Measurements from ENCODE around the gene CAPN10.
"Not testable (repeated sequence)": the region's sequence is repeated elsewhere in the genome, so short reads cannot be mapped to it uniquely, and the experiment has no call there.

The CAPN10 gene, protein sequence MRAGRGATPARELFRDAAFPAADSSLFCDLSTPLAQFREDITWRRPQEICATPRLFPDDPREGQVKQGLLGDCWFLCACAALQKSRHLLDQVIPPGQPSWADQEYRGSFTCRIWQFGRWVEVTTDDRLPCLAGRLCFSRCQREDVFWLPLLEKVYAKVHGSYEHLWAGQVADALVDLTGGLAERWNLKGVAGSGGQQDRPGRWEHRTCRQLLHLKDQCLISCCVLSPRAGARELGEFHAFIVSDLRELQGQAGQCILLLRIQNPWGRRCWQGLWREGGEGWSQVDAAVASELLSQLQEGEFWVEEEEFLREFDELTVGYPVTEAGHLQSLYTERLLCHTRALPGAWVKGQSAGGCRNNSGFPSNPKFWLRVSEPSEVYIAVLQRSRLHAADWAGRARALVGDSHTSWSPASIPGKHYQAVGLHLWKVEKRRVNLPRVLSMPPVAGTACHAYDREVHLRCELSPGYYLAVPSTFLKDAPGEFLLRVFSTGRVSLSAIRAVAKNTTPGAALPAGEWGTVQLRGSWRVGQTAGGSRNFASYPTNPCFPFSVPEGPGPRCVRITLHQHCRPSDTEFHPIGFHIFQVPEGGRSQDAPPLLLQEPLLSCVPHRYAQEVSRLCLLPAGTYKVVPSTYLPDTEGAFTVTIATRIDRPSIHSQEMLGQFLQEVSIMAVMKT

DNA sequence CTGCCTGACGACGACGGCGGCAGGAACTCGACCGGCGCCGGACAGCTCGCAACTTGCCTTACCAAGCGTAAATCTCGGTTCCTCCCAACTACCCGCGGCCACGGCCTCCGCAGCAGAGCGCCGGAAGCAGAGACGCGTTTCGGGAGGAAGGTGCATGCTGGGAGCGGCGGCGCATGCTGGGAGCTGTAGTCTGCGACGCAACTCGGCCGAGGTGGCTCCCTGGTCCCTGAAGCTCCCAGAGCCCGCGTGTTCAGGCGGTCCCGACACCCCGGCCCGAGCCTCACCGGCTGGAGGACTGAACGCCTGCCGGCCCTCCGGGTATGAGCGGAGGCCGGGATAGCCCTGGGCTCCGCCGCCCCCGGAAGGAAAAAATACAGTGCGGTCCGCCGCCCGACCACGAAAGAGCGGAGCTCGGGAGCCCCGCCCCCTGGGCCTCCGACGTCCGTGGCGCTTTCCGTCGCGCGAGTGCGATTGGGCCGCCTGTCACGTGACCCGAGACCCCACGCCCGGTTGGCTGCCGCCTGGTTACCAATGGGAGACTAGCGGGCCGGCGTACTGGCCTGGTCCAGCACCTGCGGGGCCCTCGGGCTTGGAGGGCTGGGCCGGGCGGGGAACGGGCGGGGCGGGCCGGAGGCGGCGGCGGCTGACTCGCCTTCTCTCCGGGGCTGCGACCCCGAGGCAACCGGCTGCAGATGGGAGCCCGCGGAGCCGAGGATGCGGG, at the start of gene CAPN10:
Gene CAPN10, plus strand, starts transcription at position 537 of the 721 bp plus-strand sequence. Its CDS starts 178 bp downstream, at position 715.
- peak; percentile 95 for DNase-seq

DNA sequence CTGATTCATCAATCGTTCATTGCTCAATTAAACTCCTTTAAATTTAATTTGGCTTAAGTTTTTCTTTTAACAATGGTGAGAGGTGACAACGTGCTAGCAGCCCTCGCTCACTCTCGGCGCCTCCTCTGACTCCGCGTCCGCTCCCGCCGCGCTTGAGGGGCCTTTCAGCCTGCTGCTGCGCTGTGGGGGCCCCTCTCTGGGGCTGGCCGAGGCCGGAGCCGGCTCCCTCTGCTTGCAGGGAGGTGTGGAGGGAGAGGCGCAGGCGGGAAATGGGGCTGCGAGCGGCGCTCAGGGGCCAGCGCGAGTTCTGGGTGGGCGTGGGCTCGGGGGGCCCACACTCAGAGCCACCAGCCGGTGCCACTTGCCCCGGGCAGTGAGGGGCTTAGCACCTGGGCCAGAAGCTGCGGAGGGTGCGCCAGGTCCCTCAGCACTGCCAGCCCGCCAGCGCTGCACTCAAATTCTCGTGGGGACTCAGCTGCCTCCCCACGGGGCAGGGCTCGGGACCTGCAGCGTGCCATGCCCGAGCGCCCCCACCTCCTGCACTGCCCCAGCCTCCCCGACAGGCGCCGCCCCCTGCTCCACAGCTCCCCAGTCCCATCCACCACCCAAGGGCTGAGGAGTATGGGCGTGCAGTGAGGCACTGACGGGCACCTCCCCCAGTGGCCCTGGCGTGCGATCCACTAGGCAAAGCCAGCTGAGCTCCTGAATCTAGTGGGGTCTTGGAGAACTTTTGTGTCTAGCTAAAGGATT, 48.3 kb upstream of the CAPN10 start:
- DNase-seq: no peak

DNA sequence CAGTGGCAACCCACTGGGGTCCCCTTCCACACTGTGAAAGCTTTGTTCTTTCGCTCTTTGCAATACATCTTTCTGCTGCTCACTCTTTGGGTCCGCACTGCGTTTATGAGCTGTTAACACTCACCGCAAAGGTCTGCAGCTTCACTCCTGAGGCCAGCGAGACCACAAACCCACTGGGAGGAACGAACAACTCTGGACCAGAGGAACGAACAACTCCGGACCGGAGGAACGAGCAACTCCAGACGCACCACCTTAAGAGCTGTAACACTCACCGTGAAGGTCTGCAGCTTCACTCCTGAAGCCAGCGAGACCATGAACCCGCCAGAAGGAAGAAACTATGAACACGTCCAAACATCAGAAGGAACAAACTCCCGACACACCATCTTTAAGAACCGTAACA, 47.4 kb upstream of the CAPN10 start:
- DNase-seq: not testable (repeated sequence)

DNA sequence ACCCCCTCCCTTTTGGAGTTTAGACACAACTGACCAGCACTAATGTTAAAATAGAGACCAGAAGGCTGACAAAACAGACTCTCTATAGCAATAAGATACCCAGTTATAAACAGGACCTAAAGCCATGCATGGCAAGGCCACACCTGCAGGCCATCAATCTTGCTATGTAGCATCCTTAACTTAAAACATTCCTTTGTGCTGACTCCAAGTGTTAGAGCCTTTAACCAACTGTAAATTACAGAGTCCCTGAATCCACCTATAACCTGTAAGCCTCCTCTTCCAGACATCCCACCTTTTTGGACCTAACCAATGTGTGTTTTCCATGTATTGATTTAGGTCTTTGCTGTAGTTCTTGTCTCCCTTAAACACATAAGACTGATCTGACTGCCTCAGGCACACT, 46.6 kb upstream of the CAPN10 start:
- DNase-seq: no peak

DNA sequence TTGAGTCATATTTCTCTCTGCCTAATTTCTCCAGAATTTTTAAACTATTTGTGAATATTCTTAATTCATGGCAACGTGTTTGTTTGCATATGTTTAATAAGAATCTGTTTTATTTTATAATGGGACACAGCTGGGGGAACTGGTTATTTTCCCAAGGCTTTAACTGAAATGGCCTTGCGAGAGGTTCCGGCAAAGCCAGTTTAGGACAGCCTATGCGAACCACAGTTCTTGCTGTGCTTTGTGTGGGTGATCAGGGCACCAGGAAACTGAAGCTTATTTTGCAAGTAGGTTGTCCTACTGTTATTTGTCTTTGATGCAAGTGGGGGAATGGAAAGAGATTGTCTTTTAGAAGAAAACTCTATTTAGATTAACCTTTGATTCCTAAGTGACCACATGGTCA, 35.2 kb upstream of the CAPN10 start:
- DNase-seq: no peak

DNA sequence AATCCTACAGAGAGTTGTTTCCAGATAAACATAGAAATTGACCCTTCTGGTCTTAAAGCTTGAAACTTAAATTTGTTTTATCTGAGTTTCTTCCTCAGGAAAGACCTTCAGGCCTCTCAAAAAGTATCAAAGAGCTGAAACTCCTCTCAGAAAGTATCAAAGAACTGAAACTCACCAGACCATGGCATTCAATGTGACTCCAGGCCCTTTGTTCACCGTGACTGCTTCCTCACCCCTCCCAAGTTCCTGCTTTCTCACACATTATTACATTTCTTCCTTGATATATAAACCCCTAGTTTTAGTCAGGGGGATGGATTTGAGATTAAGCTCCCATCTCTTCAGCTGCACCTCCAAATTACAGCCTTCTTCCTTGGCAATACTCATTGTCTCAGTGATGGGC, 34.7 kb upstream of the CAPN10 start:
- DNase-seq: no peak

DNA sequence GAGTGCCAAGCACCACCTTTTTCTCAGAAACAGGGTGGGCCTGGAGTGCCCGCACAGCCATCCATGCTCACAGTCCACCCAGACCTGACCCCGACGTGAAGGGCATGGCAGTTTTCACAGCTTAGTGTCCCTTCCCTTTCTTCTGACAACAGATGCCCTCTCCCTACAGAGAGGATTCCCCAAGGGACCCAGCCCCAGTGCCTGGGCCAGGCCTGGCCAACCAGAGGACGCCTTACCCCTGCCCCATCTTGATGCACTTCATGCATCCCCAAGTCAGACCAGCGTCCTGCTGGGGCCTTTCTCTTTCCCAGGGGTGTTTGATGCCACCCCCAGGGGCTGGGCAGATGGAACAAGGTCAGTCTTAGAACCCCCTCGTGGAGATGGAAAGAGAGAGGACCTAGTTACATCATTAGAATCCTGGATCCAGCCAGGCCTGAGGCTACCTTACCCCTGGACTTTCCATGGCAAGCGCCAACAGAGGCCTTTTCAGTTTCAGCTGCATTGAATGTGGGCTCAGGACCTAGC, 32.5 kb upstream of the CAPN10 start:
- no peak for DNase-seq

DNA sequence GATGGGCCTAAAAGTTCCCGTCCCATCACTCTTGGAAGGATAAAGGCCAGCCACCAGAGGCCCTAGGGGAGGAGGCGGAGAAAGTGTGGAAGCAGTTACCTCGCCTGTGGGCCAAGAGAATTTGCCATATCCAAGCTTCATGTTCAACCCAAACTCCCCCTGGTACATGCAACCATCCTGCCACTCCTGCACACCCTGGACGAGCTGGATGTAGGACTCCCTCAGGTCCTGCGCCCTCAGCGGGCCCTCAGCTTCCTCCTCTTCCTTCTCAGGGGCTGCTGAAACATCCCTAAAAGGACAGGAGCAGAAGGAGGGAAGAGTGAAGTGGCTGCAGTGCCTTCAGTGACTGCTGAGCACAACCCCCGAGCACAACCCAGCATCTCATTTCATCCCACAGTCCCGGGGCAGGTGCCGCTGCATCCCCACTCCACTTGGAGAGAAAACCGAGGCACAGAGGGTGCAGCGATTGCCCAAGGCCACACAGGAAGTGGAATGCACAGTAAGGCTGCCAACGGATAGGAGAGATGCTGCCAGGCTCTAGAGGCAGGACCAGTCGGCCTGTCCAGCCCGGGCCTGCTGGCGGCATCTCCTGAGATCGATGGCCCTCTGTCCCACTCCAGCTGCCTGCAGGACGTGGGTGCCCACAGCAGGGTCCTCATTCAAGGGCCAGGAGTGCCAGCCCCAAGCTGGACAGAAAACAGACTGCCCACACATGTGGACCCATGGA, 31.6 kb upstream of the CAPN10 start:
- DNase-seq: no peak

DNA sequence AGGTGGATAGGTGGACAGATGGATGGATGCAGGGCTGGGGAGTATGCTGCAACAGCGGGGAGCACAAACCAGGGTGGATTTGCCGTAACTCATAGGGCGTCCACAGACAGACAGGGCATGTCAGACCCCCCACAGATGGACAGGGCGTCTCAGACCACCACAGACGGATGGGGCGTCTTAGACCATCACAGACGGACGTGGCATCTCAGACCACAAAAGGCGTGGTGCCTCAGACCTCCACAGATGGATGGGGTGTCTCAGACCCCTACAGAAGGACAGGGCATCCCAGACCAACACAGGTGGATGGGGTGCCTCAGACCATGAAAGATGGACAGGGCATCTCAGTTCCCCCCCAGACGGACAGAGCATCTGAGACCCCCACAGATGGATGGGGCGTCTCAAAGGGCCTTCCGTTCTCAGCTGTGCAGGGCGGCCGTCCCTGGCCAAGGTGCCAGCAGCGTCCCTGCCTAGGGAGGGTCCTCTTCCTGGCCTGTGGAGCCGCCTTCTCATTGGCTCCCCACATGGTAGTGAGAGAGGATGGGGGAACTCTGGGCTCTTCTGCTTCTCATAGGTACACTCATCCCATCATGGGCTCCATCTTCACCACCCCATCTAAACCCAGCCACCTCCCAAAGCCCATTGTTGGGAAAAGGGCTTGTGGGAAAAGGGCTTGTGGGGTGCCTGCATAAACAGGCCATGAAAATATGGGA, 30.8 kb upstream of the CAPN10 start:
- no peak for DNase-seq

DNA sequence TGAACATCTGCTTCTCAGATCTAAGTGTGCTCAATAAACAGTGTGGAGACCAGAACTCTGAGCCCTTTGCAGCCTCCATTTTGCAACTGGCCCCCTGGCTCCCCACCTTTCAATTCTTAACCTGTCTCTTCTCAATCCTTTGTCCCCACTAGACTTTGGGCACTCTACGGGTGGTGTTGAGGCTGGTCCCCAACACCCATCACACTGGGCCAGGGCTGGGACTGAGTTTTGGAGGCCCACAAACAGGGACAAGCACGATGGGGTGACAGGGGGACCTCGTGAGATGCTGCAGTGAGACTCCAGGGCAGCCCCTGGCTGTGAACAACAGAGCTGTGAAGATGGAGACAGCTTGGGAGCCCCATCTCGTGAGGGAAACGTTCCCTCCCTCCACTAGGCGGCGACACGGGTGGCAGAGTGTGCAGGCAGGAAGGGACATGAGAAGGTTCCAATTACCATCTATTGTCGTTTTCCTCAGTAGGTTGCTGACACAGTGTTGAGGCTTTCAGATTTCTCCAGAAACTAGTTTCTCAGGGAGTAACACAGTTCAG, 29.9 kb upstream of the CAPN10 start:
- peak; percentile 75 for DNase-seq

DNA sequence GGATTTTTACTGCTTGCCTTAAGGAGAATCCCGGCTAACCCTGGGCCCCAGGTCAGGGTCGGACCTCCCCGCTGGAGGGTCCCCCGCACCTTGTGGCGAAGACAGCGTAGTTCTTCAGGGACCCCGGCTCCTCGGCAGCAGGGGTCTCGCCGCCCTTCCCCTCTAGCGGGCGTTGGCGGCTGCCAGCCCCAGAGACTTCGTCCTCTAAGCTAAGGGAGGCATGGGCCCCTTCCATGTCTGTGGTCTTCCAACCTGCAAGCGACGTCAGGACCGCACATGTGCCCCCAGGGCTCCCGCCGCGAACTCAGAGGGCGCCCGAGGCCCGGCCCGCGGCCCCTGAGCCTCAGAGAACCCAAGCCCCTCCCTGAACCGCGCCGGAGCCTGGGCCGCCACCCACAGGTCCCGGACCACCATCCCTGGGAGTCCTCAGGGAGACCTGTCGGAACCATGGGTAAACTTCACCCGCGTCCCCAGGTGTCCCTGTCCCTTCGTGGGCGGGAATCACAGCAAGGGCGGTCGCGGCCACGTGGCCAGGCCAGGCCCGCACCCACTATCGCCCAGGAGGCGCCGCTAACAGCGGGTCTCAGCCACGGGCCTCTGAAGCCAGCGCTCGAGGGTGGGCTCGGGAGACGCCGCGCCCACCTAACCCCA, 29.3 kb upstream of the CAPN10 start:
- DNase-seq: peak; percentile 21

DNA sequence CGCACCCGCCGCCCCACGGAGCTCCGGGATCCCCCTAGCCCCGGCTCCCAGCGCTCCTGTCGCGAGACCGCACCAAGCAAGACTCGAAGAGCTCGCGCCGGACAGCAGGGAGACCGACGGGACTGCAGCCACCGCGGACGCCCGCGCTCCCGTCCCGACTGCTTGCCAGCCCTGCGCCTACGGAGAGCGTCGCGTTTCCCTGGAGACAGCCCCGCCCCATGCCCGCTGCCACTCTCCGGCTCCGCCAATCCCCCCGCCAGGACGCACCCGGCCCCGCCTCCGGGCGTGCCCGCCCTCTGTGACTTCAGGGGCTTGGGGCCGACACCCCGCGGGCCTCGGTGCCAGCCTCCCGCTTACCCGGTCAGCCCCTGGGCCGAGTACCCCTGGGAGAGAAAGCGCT, 28.7 kb upstream of the CAPN10 start, which contains the start of gene ANKMY1:
Gene ANKMY1, minus strand, starts transcription at position 181 of the 400 bp plus-strand sequence. CDS start 653 bp downstream, outside the sequence.
- DNase-seq: peak; percentile 73

DNA sequence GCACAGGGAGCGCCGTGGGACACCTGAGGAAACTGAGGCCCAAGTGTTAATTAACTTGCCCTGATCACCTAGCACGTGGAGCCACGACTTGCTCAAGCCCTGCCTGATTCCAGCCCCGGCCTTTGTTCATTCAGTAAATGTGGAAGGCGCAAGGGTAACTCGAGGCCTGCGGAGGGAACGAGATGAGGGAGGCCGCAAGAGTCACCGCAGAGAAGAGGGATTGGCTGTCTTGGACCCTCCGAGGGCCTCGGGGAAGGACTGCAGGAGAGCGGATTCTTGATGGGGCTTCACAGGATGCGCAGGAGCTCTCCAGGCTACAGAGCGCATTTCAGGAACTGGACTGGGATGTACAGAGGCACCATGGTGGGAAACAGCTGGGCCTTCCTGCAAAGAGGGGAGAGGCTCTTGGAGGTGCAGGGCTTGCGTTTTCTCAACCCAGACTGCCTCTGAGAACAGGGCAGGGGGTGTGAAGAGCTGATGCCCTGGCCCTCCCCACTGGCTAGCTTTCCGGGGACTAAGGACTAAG, 28.2 kb upstream of the CAPN10 start:
- peak; percentile 20 for DNase-seq

DNA sequence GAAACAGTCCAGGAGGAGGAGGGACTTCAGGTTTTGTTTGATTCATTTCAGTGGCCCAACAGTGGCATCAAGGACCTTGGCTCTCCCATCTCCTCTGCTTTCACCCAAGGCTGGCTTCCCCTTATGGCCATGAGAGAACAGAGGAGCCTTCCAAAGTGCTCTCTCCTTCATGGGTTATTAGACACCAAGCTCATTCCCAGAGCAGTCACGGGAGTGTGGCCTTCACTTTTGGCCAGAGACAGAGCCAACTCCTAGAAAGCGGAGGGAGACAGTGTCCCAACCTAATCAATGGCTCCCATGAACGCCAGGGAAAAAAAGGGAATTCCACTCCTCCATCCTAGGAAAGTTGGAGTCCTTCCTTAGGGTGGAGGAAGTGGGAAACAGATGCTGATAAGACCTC, 27.2 kb upstream of the CAPN10 start:
- no peak for DNase-seq

DNA sequence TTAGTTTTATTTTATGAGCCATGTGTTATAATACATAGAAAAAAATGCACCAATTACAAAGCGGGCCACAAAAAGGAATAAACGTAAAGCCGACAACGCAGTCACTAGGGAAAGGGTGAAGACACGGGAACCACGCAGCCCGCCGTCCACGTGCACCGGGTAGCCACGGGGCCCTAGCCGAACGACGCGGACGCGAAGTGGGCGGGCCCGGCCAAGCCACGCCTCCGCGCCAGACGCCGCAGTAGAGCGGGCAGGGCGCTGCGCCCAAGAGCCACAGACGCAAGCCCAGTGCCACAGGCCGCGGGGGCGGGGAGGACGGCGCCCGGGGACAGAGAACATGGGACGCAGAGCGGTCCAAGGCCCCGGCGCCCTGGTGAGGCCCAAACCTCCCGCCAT, 26.5 kb upstream of the CAPN10 start, which contains the start of gene DUSP28:
Gene DUSP28, plus strand, starts transcription at position 274 of the 396 bp plus-strand sequence. CDS start 328 bp downstream, outside the sequence.
- DNase-seq: peak; percentile 93

DNA sequence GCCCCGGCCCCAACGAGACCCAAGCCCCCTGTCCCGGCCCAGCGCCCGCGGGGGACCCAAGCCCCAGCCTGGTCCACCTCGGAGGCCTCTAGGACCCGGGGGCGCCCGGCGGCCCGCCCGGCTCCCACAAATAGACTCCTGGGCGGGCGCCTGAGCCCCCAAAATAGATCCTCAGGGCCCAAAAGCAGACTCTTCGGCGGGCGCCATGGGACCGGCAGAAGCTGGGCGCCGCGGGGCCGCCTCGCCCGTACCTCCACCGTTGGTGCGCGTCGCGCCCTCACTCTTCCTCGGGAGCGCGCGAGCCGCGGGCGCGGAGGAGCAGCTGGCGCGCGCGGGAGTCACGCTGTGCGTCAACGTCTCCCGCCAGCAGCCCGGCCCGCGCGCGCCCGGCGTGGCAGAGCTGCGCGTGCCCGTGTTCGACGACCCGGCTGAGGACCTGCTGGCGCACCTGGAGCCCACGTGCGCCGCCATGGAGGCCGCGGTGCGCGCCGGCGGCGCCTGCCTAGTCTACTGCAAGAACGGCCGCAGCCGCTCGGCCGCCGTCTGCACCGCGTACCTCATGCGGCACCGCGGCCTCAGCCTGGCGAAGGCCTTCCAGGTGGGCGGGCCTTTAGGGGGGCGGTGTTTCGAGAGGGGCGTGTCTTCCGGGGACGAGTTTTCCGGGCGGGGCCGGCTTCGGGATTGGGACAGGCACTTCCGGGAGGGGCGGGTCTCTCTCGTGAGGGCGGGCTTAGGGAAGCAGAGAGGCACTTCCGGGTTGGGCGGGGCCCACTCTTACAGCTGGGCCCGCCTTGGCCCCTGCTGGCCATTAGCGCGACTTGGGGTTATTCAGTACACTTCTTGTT, 25.8 kb upstream of the CAPN10 start:
- peak; percentile 100 for DNase-seq

DNA sequence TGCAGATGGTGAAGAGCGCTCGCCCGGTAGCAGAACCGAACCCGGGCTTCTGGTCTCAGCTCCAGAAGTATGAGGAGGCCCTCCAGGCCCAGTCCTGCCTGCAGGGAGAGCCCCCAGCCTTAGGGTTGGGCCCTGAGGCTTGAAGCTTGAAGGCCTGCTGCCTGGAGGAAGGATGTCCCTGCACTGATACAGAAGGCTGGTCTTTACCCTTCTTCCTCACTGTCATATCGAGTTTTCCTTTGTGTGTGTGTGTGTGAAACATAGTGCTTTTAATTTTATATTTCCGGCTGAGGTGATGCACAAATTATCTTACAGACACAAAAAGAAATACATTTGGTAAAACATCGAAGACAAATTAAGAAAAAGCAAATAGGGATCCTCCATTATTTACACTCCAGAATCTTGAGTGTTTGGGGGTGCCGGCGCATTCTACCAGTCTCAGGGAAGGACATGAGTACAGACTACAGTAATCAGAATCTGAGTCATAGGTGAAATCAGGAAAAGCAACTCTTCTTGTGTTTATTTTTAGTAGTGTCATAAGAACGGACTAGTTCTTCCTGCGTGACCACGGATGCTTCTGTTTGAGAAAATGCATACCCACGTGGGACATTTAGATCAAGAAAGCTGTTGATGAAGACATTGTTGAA, 25.1 kb upstream of the CAPN10 start:
- peak; percentile 29 for DNase-seq

DNA sequence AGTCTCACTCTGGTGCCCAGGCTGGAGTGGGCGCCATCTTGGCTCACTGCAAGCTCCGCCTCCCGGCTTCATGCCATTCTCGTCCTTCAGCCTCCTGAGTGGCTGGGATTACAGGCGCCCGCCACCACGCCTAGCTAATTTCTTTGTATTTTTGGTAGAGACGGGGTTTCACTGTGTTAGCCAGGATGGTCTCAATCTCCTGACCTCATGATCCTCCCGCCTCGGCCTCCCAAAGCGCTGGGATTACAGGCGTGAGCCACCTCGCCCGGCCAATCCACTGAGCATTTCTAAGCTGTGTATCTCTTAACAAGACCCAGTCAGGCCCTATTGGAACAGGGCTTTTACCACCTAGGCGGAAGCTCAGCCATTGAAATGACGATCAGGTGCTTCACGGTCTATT, 23.3 kb upstream of the CAPN10 start:
- not testable (repeated sequence) for DNase-seq
